HG03520 (cell line): ENCODE measurements around the gene ALK.
"Not testable (repeated sequence)": the region's sequence is repeated elsewhere in the genome, so short reads cannot be mapped to it uniquely, and the experiment has no call there.

Experiments used
- ATAC-seq: cut with Tn5 transposase; IDR thresholded peaks from one replicate; pipeline ENCODE4 v1.9.1; 2021; ENCODE audit warnings: mild to moderate bottlenecking, moderate library complexity; ENCODE audit not compliant: unreplicated experiment

Gene ALK

GRCh38 chr2:29844713-29845326 is 76.6 kb downstream of the ALK start:
- ATAC-seq, result no peak

- no peak for ATAC-seq
These were observed 79.9 kb downstream of the ALK start for GRCh38 chr2:29841386-29842004.

GRCh38 chr2:29839306-29839705 is 82.1 kb downstream of the ALK start:
- ATAC-seq, result no peak

- no peak for ATAC-seq
These were observed 83.5 kb downstream of the ALK start for GRCh38 chr2:29837925-29838324.

- no peak for ATAC-seq
These were observed 86.8 kb downstream of the ALK start for GRCh38 chr2:29834624-29835023.

GRCh38 chr2:29834036-29834540 is 87.3 kb downstream of the ALK start:
- ATAC-seq, result no peak

GRCh38 chr2:29831560-29831959 is 89.8 kb downstream of the ALK start:
- ATAC-seq, result no peak

- ATAC-seq, result no peak
These were observed 91.5 kb downstream of the ALK start for GRCh38 chr2:29829841-29830240.

- not testable (repeated sequence) for ATAC-seq
These were observed 97.2 kb downstream of the ALK start for GRCh38 chr2:29824145-29824544.

GRCh38 chr2:29821591-29821990 is 99.8 kb downstream of the ALK start:
- ATAC-seq, result no peak

GRCh38 chr2:29819570-29819969 is 101.8 kb downstream of the ALK start:
- no peak for ATAC-seq

- no peak for ATAC-seq
These were observed 103.3 kb downstream of the ALK start for GRCh38 chr2:29817801-29818680.

- ATAC-seq, result no peak
These were observed 104.1 kb downstream of the ALK start for GRCh38 chr2:29817299-29817698.

- ATAC-seq, result no peak
These were observed 104.7 kb downstream of the ALK start for GRCh38 chr2:29816651-29817050.

GRCh38 chr2:29811378-29811777 is 110.0 kb downstream of the ALK start:
- ATAC-seq, result no peak

GRCh38 chr2:29810956-29811355 is 110.4 kb downstream of the ALK start:
- no peak for ATAC-seq

GRCh38 chr2:29808321-29808720 is 113.1 kb downstream of the ALK start:
- no peak for ATAC-seq

GRCh38 chr2:29807082-29807481 is 114.3 kb downstream of the ALK start:
- no peak for ATAC-seq

- no peak for ATAC-seq
These were observed 114.9 kb downstream of the ALK start for GRCh38 chr2:29806461-29806860.

- no peak for ATAC-seq
These were observed 116.7 kb downstream of the ALK start for GRCh38 chr2:29804671-29805070.

GRCh38 chr2:29803537-29803936 is 117.8 kb downstream of the ALK start:
- no peak for ATAC-seq

- no peak for ATAC-seq
These were observed 118.4 kb downstream of the ALK start for GRCh38 chr2:29802986-29803385.
